B cell (primary cell): Measurements from ENCODE around the gene TXNDC11. TPM values are rescaled to one million over a fixed set of nuclear protein-coding genes. Genes with fewer than 3 reads are reported as not detected.

Experiments
- ATAC-seq: fragments of 200-7000 bp; cut with Tn5 transposase; one replicate; pipeline ENCODE4 v1.10.0; 2021; ENCODE audit warnings: low read depth, mild to moderate bottlenecking, moderate number of reproducible peaks, moderate library complexity
- CTCF ChIA-PET: fragments of 350-600 bp; sonication (Branson Sonifier 250); formaldehyde crosslinking; loops from one replicate; lab custom pipeline; 2021; ENCODE audit warnings: antibody characterized with exemption, inconsistent platforms; lab: Charles Lee
- POLR2A ChIA-PET: fragments of 350-600 bp; sonication (Branson Sonifier 250); formaldehyde crosslinking; loops from one replicate; lab custom pipeline; 2021; ENCODE audit warnings: antibody characterized with exemption; lab: Charles Lee
- DNase-seq: peaks from one replicate; pipeline ENCODE4 v3.0.0; 2013
- H2AFZ ChIP-seq: 2 replicates; pipeline ENCODE4 v1.6.1; 2012; ENCODE audit warnings: mild to moderate bottlenecking, low read depth, low read length; ENCODE audit not compliant: insufficient read depth, poor library complexity, severe bottlenecking
- H3K27ac ChIP-seq, 2 donors: 1 replicate in 1 of 2; 2 replicates in 1 of 2; pipeline ENCODE4 v1.5.1; 2012 to 2013; ENCODE audit warnings: low read length in 2 of 2, mild to moderate bottlenecking in 2 of 2, moderate library complexity in 1 of 2
- H3K27me3 ChIP-seq, 4 experiments: fragments of 200-600 bp in 1 of 4; sonication (generic) in 1 of 4; replicated peaks in 1 of 4; 1 replicate in 2 of 4; 2 replicates in 2 of 4; pipeline versions ENCODE4 v1.6.1 to v1.7.0; 2013 to 2016; ENCODE audit warnings: low read length in 3 of 4, mild to moderate bottlenecking in 2 of 4, mixed read lengths in 1 of 4, moderate library complexity in 1 of 4; ENCODE audit not compliant: insufficient read depth in 4 of 4, control insufficient read depth in 3 of 4; ENCODE audit errors: control extremely low read depth in 1 of 4
- H3K36me3 ChIP-seq, 2 experiments: replicated peaks in 1 of 2; 1 replicate in 1 of 2; 2 replicates in 1 of 2; pipeline versions ENCODE4 v1.6.1 to v1.7.1; 2013; ENCODE audit warnings: low read length in 1 of 2; ENCODE audit not compliant: insufficient read depth in 2 of 2, control insufficient read depth in 1 of 2; ENCODE audit errors: control extremely low read depth in 1 of 2, extremely low read depth in 1 of 2
- H3K4me1 ChIP-seq, 2 donors: fragments of 200-600 bp in 1 of 2; sonication (generic) in 1 of 2; 1 replicate in 1 of 2; 2 replicates in 1 of 2; pipeline versions ENCODE4 v1.5.1 to v1.6.1; 2013 to 2017; ENCODE audit warnings: low read length in 2 of 2; ENCODE audit not compliant: control insufficient read depth in 2 of 2, insufficient read depth in 2 of 2
- H3K4me2 ChIP-seq: replicated peaks from 2 replicates; pipeline ENCODE3; 2012; ENCODE audit warnings: mild to moderate bottlenecking, low read depth, low read length; ENCODE audit not compliant: poor library complexity, severe bottlenecking
- H3K4me3 ChIP-seq, 5 experiments: fragments of 200-600 bp in 1 of 5; sonication (generic) in 1 of 5; 1 replicate in 3 of 5; 2 replicates in 2 of 5; pipeline versions ENCODE4 v1.5.1 to v1.7.0; 2011 to 2016; ENCODE audit warnings: low read length in 4 of 5, mild to moderate bottlenecking in 4 of 5, low read depth in 2 of 5, control low read depth in 1 of 5, moderate library complexity in 1 of 5; ENCODE audit not compliant: insufficient read depth in 1 of 5; ENCODE audit errors: control extremely low read depth in 1 of 5, extremely low read depth in 1 of 5
- H3K79me2 ChIP-seq: fragments of 200-600 bp; sonication (generic); one replicate; pipeline ENCODE4 v1.6.0; 2016; ENCODE audit warnings: low read length; ENCODE audit not compliant: control insufficient read depth, insufficient read depth
- H3K9ac ChIP-seq: fragments of 200-600 bp; sonication (generic); 2 replicates; pipeline ENCODE4 v1.6.1; 2017; ENCODE audit warnings: mild to moderate bottlenecking, low read length, moderate library complexity
- H3K9me3 ChIP-seq, 3 donors: one replicate each; pipeline versions ENCODE4 v1.6.1 to v1.7.1; 2013; ENCODE audit warnings: low read length in 2 of 3; ENCODE audit not compliant: control insufficient read depth in 2 of 3, insufficient read depth in 1 of 3; ENCODE audit errors: control extremely low read depth in 1 of 3
- H4K20me1 ChIP-seq: 2 replicates; pipeline ENCODE4 v1.6.0; 2012; ENCODE audit warnings: mild to moderate bottlenecking, low read length; ENCODE audit not compliant: insufficient read depth, control insufficient read depth, poor library complexity, severe bottlenecking
- H3K27ac Mint-ChIP-seq: one replicate; pipeline ENCODE4 v1.8.0; 2021; ENCODE audit warnings: mixed read lengths
- H3K27me3 Mint-ChIP-seq: one replicate; pipeline ENCODE4 v1.8.0; 2021; ENCODE audit warnings: mixed read lengths
- H3K4me1 Mint-ChIP-seq: one replicate; pipeline ENCODE4 v1.8.0; 2021; ENCODE audit warnings: mixed read lengths
- H3K4me3 Mint-ChIP-seq: one replicate; pipeline ENCODE4 v1.8.0; 2021; ENCODE audit warnings: mixed read lengths
- H3K9me3 Mint-ChIP-seq: one replicate; pipeline ENCODE4 v1.8.0; 2022; ENCODE audit warnings: mixed read lengths; ENCODE audit not compliant: insufficient read depth
- EZH2 ChIP-seq: IDR thresholded peaks from 2 replicates; pipeline ENCODE4 v1.6.1; 2012; ENCODE audit warnings: borderline replicate concordance, low read depth, mild to moderate bottlenecking, moderate library complexity, low read length; ENCODE audit not compliant: insufficient read depth, poor library complexity, severe bottlenecking
- WGBS: methylation state at CpG from one replicate; pipeline ENCODE4 v1.1.5; 2013; ENCODE audit warnings: missing lambda C conversion rate; ENCODE audit not compliant: insufficient coverage; 5-methylcytosine and 5-hydroxymethylcytosine counted together
- intact Hi-C: fragments of 100-400 bp; cut with micrococcal nuclease; formaldehyde crosslinking; loops from one replicate; pipeline ENCODE4 v1.10.0; 2022
- polyA plus RNA-seq: library from polyadenylated mRNA; depleted of rRNA; stranded (reverse); fragments of >200 nt; gene quantifications from 2 replicates; pipeline ENCODE4 v1.2.3, GENCODE V29; 2012
- total RNA-seq, 2 donors: library from RNA; stranded (reverse); fragments of 120-200 nt in 1 of 2; gene quantifications; 1 replicate in 1 of 2; 2 replicates in 1 of 2; pipeline versions ENCODE4 v1.2.3 to v1.2.4, GENCODE V29; 2013 to 2022
- TF ChIP-seq, protein P1 (sequence below): fragments of 200-600 bp; IDR thresholded peaks from one replicate; pipeline ENCODE4 v1.8.0; 2022; ENCODE audit warnings: antibody characterized with exemption, mild to moderate bottlenecking

Gene TXNDC11
- total and polyA plus RNA-seq, 2 donors (not counting 1 experiment from before 2014, with no cell fraction given): 50.2 to 76.9 TPM

- H3K4me3 ChIP-seq: no peak overlapping the region
- Mint-ChIP-seq H3K4me1 (peaks cover 26% of the 10 kb centered on the region), H3K27me3 (no peaks in the 10 kb centered on the region), H3K27ac (no peak overlapping the region), H3K9me3 (no peaks in the 10 kb centered on the region), H3K4me3 (no peak overlapping the region)
- CTCF ChIA-PET: interaction anchor here (0.9 to 1.5 kb wide), 5 partner anchors 12 to 756 kb away, joined by 3 to 4 read pairs (median 3); no protein-coding TSS in a partner anchor
- peaks cover 0 to 57% of the 10 kb centered on the region in 2 experiments for H3K36me3 ChIP-seq
- no peak for DNase-seq
- intact Hi-C loops: no loop called here
- H3K27me3 ChIP-seq: no peaks in the 10 kb centered on the region
- POLR2A ChIA-PET: no interaction called here
- no peaks in the 10 kb centered on the region for H3K9me3 ChIP-seq
- peaks cover 9% of the 10 kb centered on the region for H3K79me2 ChIP-seq
- H3K27ac ChIP-seq: no peak overlapping the region
- H3K9ac ChIP-seq: no peak overlapping the region
- no peak for ATAC-seq
- no peak overlapping the region for H3K4me2 ChIP-seq
- no peak overlapping the region for H2AFZ ChIP-seq
- 90% methylated on average over 2 of the region's 4 CpGs for WGBS
- peaks cover 0 to 7% of the 10 kb centered on the region in 2 donors for H3K4me1 ChIP-seq
- TF ChIP-seq, protein P1, sequence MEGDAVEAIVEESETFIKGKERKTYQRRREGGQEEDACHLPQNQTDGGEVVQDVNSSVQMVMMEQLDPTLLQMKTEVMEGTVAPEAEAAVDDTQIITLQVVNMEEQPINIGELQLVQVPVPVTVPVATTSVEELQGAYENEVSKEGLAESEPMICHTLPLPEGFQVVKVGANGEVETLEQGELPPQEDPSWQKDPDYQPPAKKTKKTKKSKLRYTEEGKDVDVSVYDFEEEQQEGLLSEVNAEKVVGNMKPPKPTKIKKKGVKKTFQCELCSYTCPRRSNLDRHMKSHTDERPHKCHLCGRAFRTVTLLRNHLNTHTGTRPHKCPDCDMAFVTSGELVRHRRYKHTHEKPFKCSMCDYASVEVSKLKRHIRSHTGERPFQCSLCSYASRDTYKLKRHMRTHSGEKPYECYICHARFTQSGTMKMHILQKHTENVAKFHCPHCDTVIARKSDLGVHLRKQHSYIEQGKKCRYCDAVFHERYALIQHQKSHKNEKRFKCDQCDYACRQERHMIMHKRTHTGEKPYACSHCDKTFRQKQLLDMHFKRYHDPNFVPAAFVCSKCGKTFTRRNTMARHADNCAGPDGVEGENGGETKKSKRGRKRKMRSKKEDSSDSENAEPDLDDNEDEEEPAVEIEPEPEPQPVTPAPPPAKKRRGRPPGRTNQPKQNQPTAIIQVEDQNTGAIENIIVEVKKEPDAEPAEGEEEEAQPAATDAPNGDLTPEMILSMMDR: no peak
- no peak for TF ChIP-seq EZH2
- peaks cover 10% of the 10 kb centered on the region for H4K20me1 ChIP-seq
Measured at GRCh38 chr16:11719762-11720161, 22.9 kb downstream of the TXNDC11 start.

GRCh38 chr16:11719171-11719570, 23.5 kb downstream of the TXNDC11 start:
- ATAC-seq (no peak), DNase-seq (no peak)
- Histone ChIP-seq H3K27ac (no peak overlapping the region), H3K36me3 (peaks cover 0 to 52% of the 10 kb centered on the region in 2 experiments), H3K79me2 (peaks cover 14% of the 10 kb centered on the region), H3K4me1 (peaks cover 0 to 7% of the 10 kb centered on the region in 2 donors), H3K4me2 (no peak overlapping the region), H3K27me3 (no peaks in the 10 kb centered on the region), H3K9ac (no peak overlapping the region), H3K4me3 (no peak overlapping the region), H2AFZ (no peak overlapping the region), H3K9me3 (no peaks in the 10 kb centered on the region), H4K20me1 (peaks cover 10% of the 10 kb centered on the region)
- TF ChIP-seq EZH2: no peak
- TF ChIP-seq, protein P1: no peak
- Mint-ChIP-seq H3K9me3 (no peaks in the 10 kb centered on the region), H3K27me3 (no peaks in the 10 kb centered on the region), H3K4me3 (no peak overlapping the region), H3K27ac (no peak overlapping the region), H3K4me1 (peaks cover 29% of the 10 kb centered on the region)
- intact Hi-C loops: no loop called here
- POLR2A ChIA-PET: no interaction called here
- CTCF ChIA-PET: interaction anchor here (0.9 to 2.0 kb wide), 7 partner anchors 77 to 756 kb away, joined by 3 to 9 read pairs (median 3); no protein-coding TSS in a partner anchor
